ENCODE results near the gene PLEKHA8. TPM values are rescaled to one million over a fixed set of nuclear protein-coding genes. Genes with fewer than 3 reads are reported as not detected.
A peak's percentile ranks its signal among the peaks of the same experiment; 100 is the strongest.

Gene PLEKHA8
- total RNA-seq, 1 experiment from 2014 or later = 12.0 TPM

- H3K27ac Mint-ChIP-seq (ENCODE audit: low read depth, unreplicated experiment) = peak overlapping the region; percentile 89
- intact Hi-C loops (cut with micrococcal nuclease) = no loop called here
- BruUV-seq (replicated peaks) = TSS peak; percentile 50
- ChIA-PET CTCF (interaction anchor here (0.6 to 1.1 kb wide), 2 partner anchors 31 to 800 kb away, joined by 3 to 4 read pairs; no protein-coding TSS in a partner anchor), POLR2A (interaction anchor here (0.6 to 1.9 kb wide), 8 partner anchors 9 to 603 kb away, joined by 3 to 40 read pairs (median 4); partner anchors contain the start of genes FKBP14 and PLEKHA8)
- H3K36me3 Mint-ChIP-seq (ENCODE audit: insufficient read depth, unreplicated experiment) = no peaks in the 10 kb centered on the region
- H3K4me1 Mint-ChIP-seq (ENCODE audit: insufficient read depth, unreplicated experiment) = peaks cover 22% of the 10 kb centered on the region
- H3K4me3 Mint-ChIP-seq (ENCODE audit: unreplicated experiment) = peak overlapping the region; percentile 64
- H3K27me3 Mint-ChIP-seq (ENCODE audit: insufficient read depth, unreplicated experiment) = no peaks in the 10 kb centered on the region
- peak; percentile 35 for DNase-seq (ENCODE audit: unreplicated experiment)
- H3K9me3 Mint-ChIP-seq (ENCODE audit: unreplicated experiment) = no peaks in the 10 kb centered on the region
- TF ChIP-seq, protein P1, sequence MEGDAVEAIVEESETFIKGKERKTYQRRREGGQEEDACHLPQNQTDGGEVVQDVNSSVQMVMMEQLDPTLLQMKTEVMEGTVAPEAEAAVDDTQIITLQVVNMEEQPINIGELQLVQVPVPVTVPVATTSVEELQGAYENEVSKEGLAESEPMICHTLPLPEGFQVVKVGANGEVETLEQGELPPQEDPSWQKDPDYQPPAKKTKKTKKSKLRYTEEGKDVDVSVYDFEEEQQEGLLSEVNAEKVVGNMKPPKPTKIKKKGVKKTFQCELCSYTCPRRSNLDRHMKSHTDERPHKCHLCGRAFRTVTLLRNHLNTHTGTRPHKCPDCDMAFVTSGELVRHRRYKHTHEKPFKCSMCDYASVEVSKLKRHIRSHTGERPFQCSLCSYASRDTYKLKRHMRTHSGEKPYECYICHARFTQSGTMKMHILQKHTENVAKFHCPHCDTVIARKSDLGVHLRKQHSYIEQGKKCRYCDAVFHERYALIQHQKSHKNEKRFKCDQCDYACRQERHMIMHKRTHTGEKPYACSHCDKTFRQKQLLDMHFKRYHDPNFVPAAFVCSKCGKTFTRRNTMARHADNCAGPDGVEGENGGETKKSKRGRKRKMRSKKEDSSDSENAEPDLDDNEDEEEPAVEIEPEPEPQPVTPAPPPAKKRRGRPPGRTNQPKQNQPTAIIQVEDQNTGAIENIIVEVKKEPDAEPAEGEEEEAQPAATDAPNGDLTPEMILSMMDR (IDR thresholded peaks at IDR 0.05; ENCODE audit: unreplicated experiment) = no peak
Observed at GRCh38 chr7:29988424-29989256, 39.6 kb upstream of the PLEKHA8 start.

DNA sequence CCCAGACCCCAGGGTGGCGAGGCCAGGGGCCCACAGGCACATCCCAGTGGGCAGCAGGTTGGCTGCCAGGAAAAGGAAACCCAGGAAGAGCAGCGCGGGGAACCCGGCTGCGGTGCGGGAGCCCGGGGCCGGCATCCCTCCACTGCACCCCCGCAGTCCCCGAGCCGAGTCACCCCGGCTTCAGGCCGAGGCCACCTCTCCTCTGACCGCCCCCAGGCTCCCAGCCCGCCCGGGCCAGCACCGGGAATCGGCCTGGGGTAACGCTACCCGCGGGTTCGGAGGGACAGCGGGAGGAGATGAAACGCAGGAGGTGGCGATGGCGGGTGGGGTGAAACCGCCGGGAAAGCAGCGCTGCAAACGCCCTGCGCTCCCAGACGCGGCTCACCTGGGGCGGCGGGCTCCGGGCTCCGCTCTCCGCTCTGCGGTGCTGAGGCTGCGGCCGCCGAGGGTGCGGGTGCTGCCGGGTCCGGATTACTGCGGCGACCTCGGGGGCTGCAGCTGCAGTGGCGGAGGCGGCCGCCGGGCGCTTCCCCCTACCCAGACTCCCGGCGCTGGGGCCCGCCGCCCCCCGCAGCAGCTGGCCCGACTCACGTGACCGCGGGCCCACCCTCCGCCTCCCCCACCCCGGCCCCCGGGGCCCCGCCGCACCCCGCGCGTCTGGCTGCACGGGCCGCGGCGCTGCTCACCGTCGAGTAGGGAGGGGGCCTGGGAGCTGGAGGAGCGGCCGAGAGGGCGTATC lies 38.8 kb upstream of the PLEKHA8 start, which contains the start of gene SCRN1:
TSS of gene SCRN1 (minus strand) at position 545 of the 739 bp plus-strand sequence. CDS start 20,734 bp downstream, outside the sequence.
- H3K9me3 Mint-ChIP-seq (ENCODE audit: unreplicated experiment) = no peaks in the 10 kb centered on the region
- TF ChIP-seq, protein P1 (IDR thresholded peaks at IDR 0.05; ENCODE audit: unreplicated experiment) = no peak
- no TSS peak for BruUV-seq (replicated peaks)
- peaks cover 22% of the 10 kb centered on the region for H3K4me1 Mint-ChIP-seq (ENCODE audit: insufficient read depth, unreplicated experiment)
- ChIA-PET POLR2A (interaction anchor here (1.0 kb wide), 1 partner anchor 38 kb away, joined by 3 read pairs; no protein-coding TSS in a partner anchor), CTCF (no interaction called here)
- intact Hi-C loops (cut with micrococcal nuclease) = no loop called here
- no peaks in the 10 kb centered on the region for H3K36me3 Mint-ChIP-seq (ENCODE audit: insufficient read depth, unreplicated experiment)
- DNase-seq (ENCODE audit: unreplicated experiment) = peak; percentile 4
- peak within 1 kb of the TSS; percentile 89 for H3K27ac Mint-ChIP-seq (ENCODE audit: low read depth, unreplicated experiment)
- no peaks in the 10 kb centered on the region for H3K27me3 Mint-ChIP-seq (ENCODE audit: insufficient read depth, unreplicated experiment)
- H3K4me3 Mint-ChIP-seq (ENCODE audit: unreplicated experiment) = peak within 1 kb of the TSS; percentile 64

DNA sequence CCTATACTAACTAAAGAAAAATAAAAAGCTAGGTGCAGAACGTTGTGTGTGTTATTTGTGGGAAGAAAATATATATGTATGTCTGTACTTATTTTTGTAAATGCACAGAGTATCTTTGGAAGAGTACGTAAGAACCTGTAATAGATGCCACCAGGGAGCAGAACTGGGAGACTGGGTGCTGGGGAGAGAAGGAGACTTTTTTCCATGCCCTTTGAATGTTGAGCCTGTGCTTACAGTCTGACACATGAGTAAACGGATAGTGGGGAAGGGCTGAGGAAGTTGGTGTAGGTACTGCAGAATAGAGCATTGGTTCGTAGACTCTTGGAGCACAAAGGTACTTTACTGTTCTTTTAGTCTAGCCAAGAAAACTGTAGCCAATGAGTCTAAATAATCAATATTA lies 37.3 kb upstream of the PLEKHA8 start:
- no peak overlapping the region for H3K4me3 Mint-ChIP-seq (ENCODE audit: unreplicated experiment)
- H3K27me3 Mint-ChIP-seq (ENCODE audit: insufficient read depth, unreplicated experiment) = no peaks in the 10 kb centered on the region
- intact Hi-C loops (cut with micrococcal nuclease) = no loop called here
- H3K27ac Mint-ChIP-seq (ENCODE audit: low read depth, unreplicated experiment) = no peak overlapping the region
- no TSS peak for BruUV-seq (replicated peaks)
- no peaks in the 10 kb centered on the region for H3K9me3 Mint-ChIP-seq (ENCODE audit: unreplicated experiment)
- TF ChIP-seq, protein P1 (IDR thresholded peaks at IDR 0.05; ENCODE audit: unreplicated experiment) = no peak
- POLR2A ChIA-PET = interaction anchor here (1.3 kb wide), 1 partner anchor 37 kb away, joined by 4 read pairs; the partner anchor contains the start of gene PLEKHA8
- peaks cover 16% of the 10 kb centered on the region for H3K4me1 Mint-ChIP-seq (ENCODE audit: insufficient read depth, unreplicated experiment)
- no peaks in the 10 kb centered on the region for H3K36me3 Mint-ChIP-seq (ENCODE audit: insufficient read depth, unreplicated experiment)
- no peak for DNase-seq (ENCODE audit: unreplicated experiment)
- CTCF ChIA-PET = interaction anchor here (0.6 to 1.0 kb wide), 4 partner anchors 32 to 1649 kb away, joined by 3 to 4 read pairs (median 3); no protein-coding TSS in a partner anchor

DNA sequence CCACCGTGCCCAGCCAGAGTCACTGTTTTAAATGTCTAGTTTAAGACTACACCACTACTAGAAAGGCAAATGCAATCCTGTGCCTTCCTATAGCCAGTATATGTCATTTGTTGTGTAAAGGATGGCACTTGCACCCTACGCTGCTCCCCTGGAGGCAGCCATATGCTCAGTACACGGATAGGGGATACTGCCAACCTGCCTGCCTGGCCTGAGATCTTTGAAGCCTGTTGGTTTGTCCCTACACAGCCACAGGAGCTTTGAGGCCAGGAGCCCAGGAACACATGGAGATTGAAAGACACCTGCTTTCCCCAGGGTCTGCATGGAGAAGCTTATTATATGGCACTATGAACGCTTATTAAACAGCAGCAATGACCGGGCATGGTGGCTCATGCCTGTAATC lies 36.3 kb upstream of the PLEKHA8 start:
- TF ChIP-seq, protein P1 (IDR thresholded peaks at IDR 0.05; ENCODE audit: unreplicated experiment) = no peak
- Mint-ChIP-seq H3K4me1 (ENCODE audit: insufficient read depth, unreplicated experiment) (peaks cover 14% of the 10 kb centered on the region), H3K27me3 (ENCODE audit: insufficient read depth, unreplicated experiment) (no peaks in the 10 kb centered on the region), H3K9me3 (ENCODE audit: unreplicated experiment) (peaks cover 8% of the 10 kb centered on the region), H3K27ac (ENCODE audit: low read depth, unreplicated experiment) (no peak overlapping the region), H3K4me3 (ENCODE audit: unreplicated experiment) (no peak overlapping the region), H3K36me3 (ENCODE audit: insufficient read depth, unreplicated experiment) (no peaks in the 10 kb centered on the region)
- no TSS peak for BruUV-seq (replicated peaks)
- intact Hi-C loops (cut with micrococcal nuclease) = no loop called here
- ChIA-PET CTCF (interaction anchor here (0.7 kb wide), 2 partner anchors 746 to 1913 kb away, joined by 3 read pairs; no protein-coding TSS in a partner anchor), POLR2A (no interaction called here)
- DNase-seq (ENCODE audit: unreplicated experiment) = no peak
